Adrenal gland (tissue), 12 donors: ENCODE results near the gene GUCY2F. TPM values are rescaled to one million over a fixed set of nuclear protein-coding genes. Genes with fewer than 3 reads are reported as not detected.

Experiments
- DNase-seq, 7 donors: peaks; one replicate each; pipeline ENCODE4 v3.0.0-alpha.2; 2019 to 2020
- H3K27ac ChIP-seq, 5 donors: fragments of 200-600 bp; sonication (generic) in 4 of 5; 1 replicate in 3 of 5; 2 replicates in 2 of 5; pipeline versions ENCODE4 v1.5.1 to v1.8.0; 2016 to 2020; ENCODE audit warnings: mild to moderate bottlenecking in 1 of 5
- H3K27me3 ChIP-seq: fragments of 200-600 bp; 2 replicates; pipeline ENCODE4 v1.8.0; 2021
- H3K36me3 ChIP-seq, 2 donors: fragments of 200-600 bp; replicated peaks in 1 of 2; 1 replicate in 1 of 2; 2 replicates in 1 of 2; pipeline versions ENCODE4 v1.5.1 to v1.8.0; 2018 to 2022
- H3K4me1 ChIP-seq, 2 donors: fragments of 200-600 bp; replicated peaks in 1 of 2; 1 replicate in 1 of 2; 2 replicates in 1 of 2; pipeline versions ENCODE4 v1.5.1 to v1.8.0; 2018 to 2021
- H3K4me3 ChIP-seq, 4 donors: fragments of 200-600 bp; sonication (generic) in 3 of 4; one replicate each; pipeline ENCODE4 v1.5.1; 2016 to 2018
- H3K9me3 ChIP-seq, 3 donors: fragments of 200-600 bp; sonication (generic) in 1 of 3; replicated peaks in 1 of 3; 1 replicate in 2 of 3; 2 replicates in 1 of 3; pipeline versions ENCODE4 v1.5.1 to v1.8.0; 2016 to 2021
- CTCF ChIP-seq, 6 experiments: fragments of 450-650 bp in 4 of 6; fragments of 200-600 bp in 2 of 6; sonication (generic) in 1 of 6; IDR thresholded peaks; 1 replicate in 5 of 6; 2 replicates in 1 of 6; pipeline versions ENCODE4 v1.5.1 to v1.8.0; 2016 to 2021; ENCODE audit warnings: antibody characterized with exemption in 6 of 6, mild to moderate bottlenecking in 2 of 6, moderate library complexity in 1 of 6
- POLR2A ChIP-seq, 2 donors: fragments of 450-650 bp; IDR thresholded peaks; one replicate each; pipeline ENCODE4 v1.6.1; 2017; ENCODE audit warnings: antibody characterized with exemption in 2 of 2, mild to moderate bottlenecking in 2 of 2, moderate library complexity in 1 of 2
- WGBS, 4 donors: extraction: QIAGEN DNeasy Blood & Tissue Kit in 2 of 4; methylation state at CpG; one replicate each; pipeline versions ENCODE4 v1.1.5 to v1.1.7; 2013 to 2017; 5-methylcytosine and 5-hydroxymethylcytosine counted together
- intact Hi-C, 2 donors: fragments of 100-400 bp; cut with DNase I; formaldehyde crosslinking; loops; one replicate each; pipeline versions ENCODE4 v1.14.1 to v1.15.0; 2022 to 2023
- polyA plus RNA-seq, 3 donors: library from polyadenylated mRNA; stranded (reverse); fragments of 200-250 nt in 2 of 3; fragments of 350-450 nt in 1 of 3; fragmentation: Illumina TruSeq in 1 of 3; extraction: RNeasy Lipid Tissue Mini Kit (QIAGEN cat#74804) in 1 of 3; gene quantifications; one replicate each; pipeline ENCODE4 v1.2.3, GENCODE V29; 2013 to 2014
- total RNA-seq, 9 donors: library from RNA; depleted of rRNA in 4 of 9; stranded (reverse); fragments of >200 nt in 4 of 9; fragments of 120-200 nt in 1 of 9; fragmentation: NEBNext Ultra II Directional in 1 of 9; extraction: Animal tissue kit (Norgen Biotek cat#: 25700) in 1 of 9; gene quantifications; one replicate each; pipeline versions ENCODE4 v1.1.0 to v1.2.4, GENCODE V29; 2013 to 2023
- donor health status: healthy with polysubstance abuse.
- donor health status: Bipolar disorder and iron deficiency.
- donor health status: DM: yes; HTN: yes; CAD: no.
- donor health status: DM: no; HTN: no; CAD: no.
- donor health status: DM: no; HTN: no; CAD: no.
- donor health status: DM: yes; HTN: yes; CAD: no.

GUCY2F gene
- total and polyA plus RNA-seq, 12 donors = 0.06 TPM; not detected in 11

GRCh38 chrX:109485470-109486340 lies 3.8 kb upstream of the GUCY2F start:
- no peaks in the 10 kb centered on the region for H3K4me1 ChIP-seq
- H3K36me3 ChIP-seq = no peaks in the 10 kb centered on the region
- peaks cover 35% of the 10 kb centered on the region for H3K27me3 ChIP-seq
- H3K9me3 ChIP-seq = no peaks in the 10 kb centered on the region
- DNase-seq = peak; percentile 55 to 87 (median 75)
- intact Hi-C loops = loop anchor here (5.0 to 10.0 kb wide), 2 partner anchors 147 to 149 kb away; no protein-coding TSS in a partner anchor
- TF ChIP-seq POLR2A (IDR thresholded peaks at IDR 0.05) (no peak), CTCF (IDR thresholded peaks at IDR 0.05) (peak; percentile 95 to 99 (median 96))
- 9 to 11% (median 10%) methylated on average over 9 of the region's 9 CpGs for WGBS, 4 donors
- no peak overlapping the region for H3K4me3 ChIP-seq
- no peak overlapping the region for H3K27ac ChIP-seq

- Histone ChIP-seq H3K9me3 (no peaks in the 10 kb centered on the region), H3K27ac (no peak overlapping the region), H3K4me1 (no peaks in the 10 kb centered on the region), H3K36me3 (no peaks in the 10 kb centered on the region), H3K4me3 (no peak overlapping the region), H3K27me3 (peaks cover 35% of the 10 kb centered on the region)
- TF ChIP-seq CTCF (IDR thresholded peaks at IDR 0.05) = no peak
- TF ChIP-seq POLR2A (IDR thresholded peaks at IDR 0.05) = no peak
- WGBS, 4 donors = 71 to 91% (median 79%) methylated on average over 1 of the region's 1 CpG
- intact Hi-C loops = loop anchor here (5.0 to 10.0 kb wide), 2 partner anchors 147 to 150 kb away; no protein-coding TSS in a partner anchor
- no peak for DNase-seq
These were observed 3.0 kb upstream of the GUCY2F start for GRCh38 chrX:109484886-109485285.

- H3K4me1 ChIP-seq = no peaks in the 10 kb centered on the region
- H3K36me3 ChIP-seq = no peaks in the 10 kb centered on the region
- no peak overlapping the region for H3K4me3 ChIP-seq
- H3K9me3 ChIP-seq = no peaks in the 10 kb centered on the region
- 0 to 31% (median 15%) methylated on average over 7 to 23 of the region's 23 CpGs for WGBS, 4 donors
- H3K27me3 ChIP-seq = peaks cover 27% of the 10 kb centered on the region
- intact Hi-C loops = no loop called here
- no peak for TF ChIP-seq POLR2A (IDR thresholded peaks at IDR 0.05)
- peak; percentile 19 to 57 (median 40) for TF ChIP-seq CTCF (IDR thresholded peaks at IDR 0.05)
- peak; percentile 26 to 69 (median 43) for DNase-seq
- H3K27ac ChIP-seq = no peak overlapping the region
These were observed 6.6 kb downstream of the GUCY2F start for GRCh38 chrX:109475174-109475891.
